ENCODE measurements around the gene CGNL1.

CGNL1 gene

DNA sequence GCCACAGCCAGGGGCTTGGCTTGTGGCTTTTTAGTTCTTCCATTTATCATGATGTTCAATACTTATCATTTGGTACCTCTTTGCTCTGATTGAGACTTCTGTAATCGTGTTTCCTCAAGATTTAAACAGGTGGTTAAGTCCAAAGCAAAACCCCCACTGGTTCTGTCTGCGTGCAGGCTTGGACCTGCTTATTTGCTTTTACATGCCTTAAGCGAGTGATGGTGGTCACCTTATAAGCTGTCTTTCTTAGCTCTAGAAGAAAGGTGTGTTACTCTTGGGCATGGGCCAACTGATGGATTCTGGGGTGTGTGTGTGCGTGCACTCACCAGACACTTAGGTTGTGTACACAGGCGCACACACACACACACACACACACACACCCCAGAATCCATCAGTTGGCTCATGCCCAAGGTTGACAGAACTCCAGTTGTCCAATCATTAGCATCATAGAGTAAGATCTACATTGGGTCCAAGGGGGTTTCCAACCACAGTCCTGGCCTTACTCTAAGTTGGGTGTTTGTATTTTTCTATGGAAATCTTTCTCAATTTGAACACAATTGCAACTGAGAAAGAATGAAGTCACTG, 216.6 kb downstream of the CGNL1 start:
- DNase-seq (ENCODE audit: low read depth in 1 of 2, low spot score in 1 of 2): no peak

- DNase-seq (ENCODE audit: low read depth in 1 of 2, low spot score in 1 of 2): no peak
Measured at GRCh38 chr15:57594479-57594878, 218.2 kb downstream of the CGNL1 start.

GRCh38 chr15:57595011-57595866, 218.9 kb downstream of the CGNL1 start:
- DNase-seq (ENCODE audit: low read depth in 1 of 2, low spot score in 1 of 2): no peak

DNA sequence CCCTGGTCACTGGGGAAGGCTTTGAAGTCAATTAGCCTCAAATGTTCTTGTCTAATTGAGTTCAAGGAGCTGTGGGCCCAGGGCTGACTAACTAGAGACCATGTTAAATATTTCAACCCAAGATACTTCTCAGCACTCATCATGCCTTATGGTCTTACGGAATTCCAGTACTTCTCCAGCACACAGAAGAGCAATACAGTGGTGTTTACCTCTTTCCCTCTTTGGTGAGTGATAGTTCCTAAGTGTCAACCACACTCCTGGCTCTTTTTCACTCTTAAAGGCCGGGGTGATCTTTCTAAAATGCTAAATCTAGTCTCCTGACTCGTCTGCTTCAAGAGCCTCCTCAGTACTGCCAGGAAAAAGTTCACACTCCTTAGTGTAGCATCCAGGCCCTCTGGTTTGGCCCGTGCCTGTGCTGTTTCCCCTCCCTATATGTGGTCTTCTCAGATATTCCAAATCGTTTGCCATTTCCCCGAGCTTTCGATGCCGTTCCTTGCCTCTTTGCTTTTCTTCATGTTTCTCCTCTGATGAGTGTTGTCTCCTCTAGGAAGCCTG, 220.1 kb downstream of the CGNL1 start:
- DNase-seq (ENCODE audit: low read depth in 1 of 2, low spot score in 1 of 2): no peak

GRCh38 chr15:57596978-57597377, 220.7 kb downstream of the CGNL1 start:
- no peak for DNase-seq (ENCODE audit: low read depth in 1 of 2, low spot score in 1 of 2)

DNA sequence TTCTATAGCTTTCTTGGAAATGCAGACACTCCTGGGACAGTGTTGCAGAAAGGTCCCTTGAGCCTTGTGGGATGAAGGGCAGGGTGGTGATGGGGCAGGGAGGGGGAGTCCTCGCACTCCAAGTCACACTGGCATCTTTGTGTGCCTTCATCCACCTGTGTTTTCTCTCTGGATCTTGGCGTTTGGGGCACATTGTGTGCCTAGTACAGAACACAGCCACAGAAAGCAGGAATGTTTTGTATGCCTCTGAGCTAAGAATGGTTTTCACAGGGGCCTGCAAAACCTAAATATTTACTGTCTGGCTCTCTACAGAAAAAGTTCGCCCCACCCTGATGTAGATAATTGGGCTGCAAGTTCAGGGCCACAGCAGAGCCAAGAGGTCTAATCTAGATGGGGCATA, 221.1 kb downstream of the CGNL1 start:
- no peak for DNase-seq (ENCODE audit: low read depth in 1 of 2, low spot score in 1 of 2)

- DNase-seq (ENCODE audit: low read depth in 1 of 2, low spot score in 1 of 2): no peak
Measured at GRCh38 chr15:57598346-57598745, 222.0 kb downstream of the CGNL1 start.

GRCh38 chr15:57599296-57599810, 223.0 kb downstream of the CGNL1 start:
- no peak for DNase-seq (ENCODE audit: low read depth in 1 of 2, low spot score in 1 of 2)

DNA sequence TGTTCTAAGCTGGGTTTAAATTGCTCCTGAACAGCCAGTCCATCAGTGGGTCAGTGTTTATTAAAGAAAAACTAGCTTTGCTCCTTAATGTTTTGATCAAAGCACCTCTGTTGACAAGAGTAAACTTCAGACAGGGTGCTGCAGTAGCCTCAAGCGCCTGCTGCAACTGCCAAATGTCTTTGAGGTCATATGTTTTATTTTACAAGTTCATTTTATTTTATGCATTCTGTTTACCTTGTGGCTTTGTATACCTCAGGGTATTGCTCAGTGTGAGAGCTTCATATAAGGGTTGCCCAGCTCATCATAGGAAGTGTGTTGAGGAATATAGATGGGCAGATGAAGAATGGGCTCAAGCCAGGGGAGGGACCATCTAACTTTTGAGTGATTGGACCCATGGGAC, 223.9 kb downstream of the CGNL1 start:
- DNase-seq (ENCODE audit: low read depth in 1 of 2, low spot score in 1 of 2): no peak
